ENCODE measurements around the gene DIP2C. TPM values are rescaled to one million over a fixed set of nuclear protein-coding genes. Genes with fewer than 3 reads are reported as not detected.

Gene DIP2C
- total and polyA plus RNA-seq, 2 donors, result 21.0 to 24.3 TPM

DNA sequence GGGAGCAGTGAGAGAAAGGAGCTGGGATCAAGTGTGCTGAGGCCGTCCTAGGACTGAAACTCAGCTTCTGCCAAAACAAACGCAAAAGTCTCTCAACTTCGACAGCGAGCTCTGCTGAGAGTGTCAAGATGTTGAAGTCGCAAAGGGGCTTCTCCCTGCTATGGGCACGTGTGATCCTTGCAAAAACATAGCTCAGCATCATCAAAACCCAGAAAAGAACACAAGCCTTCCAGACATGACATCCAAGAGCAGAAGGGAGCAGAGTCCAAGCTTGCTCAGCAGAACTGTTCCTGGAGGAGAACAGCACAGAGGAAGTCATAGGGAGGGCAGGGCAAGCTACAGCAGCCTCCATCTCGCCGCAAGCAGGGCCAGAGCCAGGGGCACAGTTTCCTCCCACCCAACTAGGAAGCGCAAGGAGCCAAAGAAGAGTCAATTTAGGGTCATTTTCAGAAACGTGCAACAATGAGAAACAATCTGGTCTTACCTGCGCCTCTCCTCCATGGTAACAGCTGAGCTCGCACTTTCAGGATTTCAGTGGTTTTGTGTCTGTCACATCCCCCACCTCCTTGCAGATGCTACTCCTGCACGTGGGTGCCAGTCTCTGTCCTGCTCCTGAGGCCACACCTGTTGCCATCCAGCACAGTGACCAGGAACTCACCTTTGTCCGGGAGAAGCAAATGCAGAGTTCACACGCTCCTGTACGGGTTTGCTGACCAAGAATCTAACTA is 113.9 kb downstream of the DIP2C start:
- Histone ChIP-seq H3K36me3 (ENCODE audit: insufficient read depth) (no peaks in the 10 kb centered on the region), H3K4me1 (ENCODE audit: insufficient read depth) (no peaks in the 10 kb centered on the region), H3K4me3 (ENCODE audit: low read depth, low read length) (no peak overlapping the region), H3K27ac (ENCODE audit: low read depth) (no peak overlapping the region)
- DNase-seq (ENCODE audit: extremely low spot score), result no peak
- WGBS, result 66% methylated on average over 16 of the region's 16 CpGs

- WGBS, result 83% methylated on average over 12 of the region's 12 CpGs
- no peaks in the 10 kb centered on the region for H3K4me1 ChIP-seq (ENCODE audit: insufficient read depth)
- H3K36me3 ChIP-seq (ENCODE audit: insufficient read depth), result no peaks in the 10 kb centered on the region
- H3K27ac ChIP-seq (ENCODE audit: low read depth), result no peak overlapping the region
- H3K4me3 ChIP-seq (ENCODE audit: low read depth, low read length), result no peak overlapping the region
- DNase-seq (ENCODE audit: extremely low spot score), result no peak
Observed at GRCh38 chr10:572696-573095, 116.8 kb downstream of the DIP2C start.

- WGBS, result 63% methylated on average over 21 of the region's 21 CpGs
- H3K4me3 ChIP-seq (ENCODE audit: low read depth, low read length), result no peak overlapping the region
- no peaks in the 10 kb centered on the region for H3K36me3 ChIP-seq (ENCODE audit: insufficient read depth)
- no peak for DNase-seq (ENCODE audit: extremely low spot score)
- H3K4me1 ChIP-seq (ENCODE audit: insufficient read depth), result no peaks in the 10 kb centered on the region
- H3K27ac ChIP-seq (ENCODE audit: low read depth), result no peak overlapping the region
Observed at GRCh38 chr10:571688-572451, 117.6 kb downstream of the DIP2C start.

GRCh38 chr10:571166-571565 is 118.3 kb downstream of the DIP2C start:
- no peaks in the 10 kb centered on the region for H3K4me1 ChIP-seq (ENCODE audit: insufficient read depth)
- WGBS, result 79% methylated on average over 13 of the region's 13 CpGs
- H3K27ac ChIP-seq (ENCODE audit: low read depth), result no peak overlapping the region
- no peaks in the 10 kb centered on the region for H3K36me3 ChIP-seq (ENCODE audit: insufficient read depth)
- no peak overlapping the region for H3K4me3 ChIP-seq (ENCODE audit: low read depth, low read length)
- no peak for DNase-seq (ENCODE audit: extremely low spot score)

DNA sequence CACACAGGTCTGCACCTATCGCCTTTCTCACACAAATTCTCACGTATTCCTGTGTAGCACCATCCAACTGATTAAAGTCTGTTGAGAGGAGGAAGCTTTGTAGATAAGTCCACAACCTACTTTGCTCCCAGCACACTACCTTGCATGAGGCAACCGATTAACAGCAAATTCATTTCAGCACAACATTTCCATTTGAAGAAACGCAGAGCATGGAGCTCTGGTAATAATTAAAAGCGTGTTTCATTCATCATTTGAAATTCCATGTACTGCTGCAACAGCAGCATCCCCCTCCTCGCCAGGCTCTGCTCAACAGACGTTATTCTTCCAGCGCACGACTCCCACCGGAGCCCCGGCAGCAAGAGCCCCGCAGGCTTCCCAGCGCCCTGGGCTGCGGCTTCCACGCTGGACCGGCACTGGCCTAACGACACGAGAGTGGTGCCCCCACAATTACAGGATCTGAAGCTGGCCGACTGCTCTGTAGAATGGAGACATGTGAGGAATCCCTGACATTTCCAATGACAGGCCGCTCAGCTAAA is 118.8 kb downstream of the DIP2C start:
- no peaks in the 10 kb centered on the region for H3K4me1 ChIP-seq (ENCODE audit: insufficient read depth)
- no peak overlapping the region for H3K27ac ChIP-seq (ENCODE audit: low read depth)
- no peaks in the 10 kb centered on the region for H3K36me3 ChIP-seq (ENCODE audit: insufficient read depth)
- H3K4me3 ChIP-seq (ENCODE audit: low read depth, low read length), result no peak overlapping the region
- WGBS, result 88% methylated on average over 20 of the region's 20 CpGs
- no peak for DNase-seq (ENCODE audit: extremely low spot score)

- Histone ChIP-seq H3K4me1 (ENCODE audit: insufficient read depth) (no peaks in the 10 kb centered on the region), H3K27ac (ENCODE audit: low read depth) (no peak overlapping the region)
Observed at GRCh38 chr10:569961-570627, 119.4 kb downstream of the DIP2C start.

DNA sequence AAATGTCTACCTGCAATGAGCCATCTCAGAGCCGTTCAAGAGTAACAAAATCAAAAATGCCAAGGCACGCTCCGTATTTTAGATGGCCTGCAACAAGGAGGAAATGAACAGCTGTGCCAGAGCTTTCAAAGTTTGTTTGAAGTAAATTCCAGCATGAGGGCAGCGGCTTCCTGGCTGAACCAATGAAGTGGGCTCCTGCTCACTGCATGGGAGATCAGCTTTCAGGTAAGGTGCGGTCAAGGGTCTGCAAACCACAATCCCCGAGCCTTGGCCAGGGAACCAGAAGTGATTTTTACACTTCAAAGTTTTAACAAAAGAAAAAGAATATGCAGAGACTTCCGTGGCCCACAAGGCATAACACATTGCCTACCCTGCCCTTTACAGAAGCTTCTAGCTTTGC is 120.6 kb downstream of the DIP2C start:
- no peak overlapping the region for H3K27ac ChIP-seq (ENCODE audit: low read depth)
- H3K4me3 ChIP-seq (ENCODE audit: low read depth, low read length), result no peak overlapping the region
- 98% methylated on average over 7 of the region's 7 CpGs for WGBS
- no peak for DNase-seq (ENCODE audit: extremely low spot score)
- no peaks in the 10 kb centered on the region for H3K4me1 ChIP-seq (ENCODE audit: insufficient read depth)
- no peaks in the 10 kb centered on the region for H3K36me3 ChIP-seq (ENCODE audit: insufficient read depth)

More at GRCh38 chr10:569961-570627, 119.4 kb downstream of the DIP2C start:
- no peak for DNase-seq (ENCODE audit: extremely low spot score)
- 93% methylated on average over 7 of the region's 7 CpGs for WGBS
- Histone ChIP-seq H3K36me3 (ENCODE audit: insufficient read depth) (no peaks in the 10 kb centered on the region), H3K4me3 (ENCODE audit: low read depth, low read length) (no peak overlapping the region)

DNA sequence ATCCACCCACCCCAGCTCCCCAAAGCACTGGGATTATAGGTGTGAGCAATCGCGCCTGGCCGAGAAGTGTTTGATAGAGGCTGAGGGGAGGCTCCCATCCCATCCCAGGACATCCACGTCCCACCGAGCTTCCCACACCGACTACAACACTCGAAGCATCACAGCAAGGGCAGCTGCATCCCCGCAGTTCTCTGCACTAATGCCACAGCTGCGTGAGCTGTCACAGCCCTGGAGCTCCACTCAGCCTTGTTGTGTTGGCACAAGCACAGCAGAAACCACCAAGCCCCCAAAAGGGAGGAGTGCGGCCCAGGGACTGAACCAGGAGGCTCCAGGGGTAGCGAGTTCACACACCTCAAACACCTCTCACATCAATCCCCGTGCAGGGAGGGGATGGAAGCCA is 121.6 kb downstream of the DIP2C start:
- no peak for DNase-seq (ENCODE audit: extremely low spot score)
- 92% methylated on average over 12 of the region's 12 CpGs for WGBS

GRCh38 chr10:566241-566885 is 123.1 kb downstream of the DIP2C start:
- Histone ChIP-seq H3K4me3 (ENCODE audit: low read depth, low read length) (no peak overlapping the region), H3K36me3 (ENCODE audit: insufficient read depth) (no peaks in the 10 kb centered on the region), H3K4me1 (ENCODE audit: insufficient read depth) (no peaks in the 10 kb centered on the region), H3K27ac (ENCODE audit: low read depth) (no peak overlapping the region)
- WGBS, result 95% methylated on average over 22 of the region's 22 CpGs
- DNase-seq (ENCODE audit: extremely low spot score), result no peak

More for the DNA sequence above, 121.6 kb downstream of the DIP2C start:
- Histone ChIP-seq H3K36me3 (ENCODE audit: insufficient read depth) (no peaks in the 10 kb centered on the region), H3K4me3 (ENCODE audit: low read depth, low read length) (no peak overlapping the region), H3K4me1 (ENCODE audit: insufficient read depth) (no peaks in the 10 kb centered on the region), H3K27ac (ENCODE audit: low read depth) (no peak overlapping the region)

- 87% methylated on average over 13 of the region's 13 CpGs for WGBS
- no peak for DNase-seq (ENCODE audit: extremely low spot score)
Observed at GRCh38 chr10:565676-566075, 123.8 kb downstream of the DIP2C start.

DNA sequence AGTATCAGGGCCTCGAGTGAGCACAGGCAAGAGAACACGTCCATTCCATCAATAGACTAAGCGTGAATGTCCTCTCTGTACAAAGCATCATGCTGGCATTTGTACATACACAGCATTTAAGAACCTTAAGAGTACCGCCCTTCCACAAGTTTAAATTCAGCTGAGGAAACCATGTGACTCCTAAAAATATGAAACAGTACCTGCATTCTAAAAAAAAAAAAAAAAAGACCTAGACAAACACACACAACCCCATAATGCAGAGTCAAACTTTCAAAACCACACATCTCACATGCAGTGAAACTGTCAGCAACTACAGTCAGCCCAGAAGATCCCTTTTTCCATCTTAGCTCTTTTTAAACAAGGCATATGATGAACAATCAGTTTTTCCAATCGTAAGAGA is 124.3 kb downstream of the DIP2C start:
- DNase-seq (ENCODE audit: extremely low spot score), result no peak
- WGBS, result 94% methylated on average over 5 of the region's 5 CpGs
- no peaks in the 10 kb centered on the region for H3K4me1 ChIP-seq (ENCODE audit: insufficient read depth)

More at GRCh38 chr10:565676-566075, 123.8 kb downstream of the DIP2C start:
- Histone ChIP-seq H3K4me3 (ENCODE audit: low read depth, low read length) (no peak overlapping the region), H3K4me1 (ENCODE audit: insufficient read depth) (no peaks in the 10 kb centered on the region), H3K27ac (ENCODE audit: low read depth) (no peak overlapping the region), H3K36me3 (ENCODE audit: insufficient read depth) (no peaks in the 10 kb centered on the region)

GRCh38 chr10:563827-564226 is 125.6 kb downstream of the DIP2C start:
- no peak overlapping the region for H3K27ac ChIP-seq (ENCODE audit: low read depth)
- no peak for DNase-seq (ENCODE audit: extremely low spot score)
- no peaks in the 10 kb centered on the region for H3K4me1 ChIP-seq (ENCODE audit: insufficient read depth)
- no peak overlapping the region for H3K4me3 ChIP-seq (ENCODE audit: low read depth, low read length)
- no peaks in the 10 kb centered on the region for H3K36me3 ChIP-seq (ENCODE audit: insufficient read depth)
- WGBS, result 97% methylated on average over 5 of the region's 5 CpGs

More for the DNA sequence above, 124.3 kb downstream of the DIP2C start:
- Histone ChIP-seq H3K4me3 (ENCODE audit: low read depth, low read length) (no peak overlapping the region), H3K27ac (ENCODE audit: low read depth) (no peak overlapping the region), H3K36me3 (ENCODE audit: insufficient read depth) (no peaks in the 10 kb centered on the region)

- Histone ChIP-seq H3K27ac (ENCODE audit: low read depth) (no peak overlapping the region), H3K4me1 (ENCODE audit: insufficient read depth) (no peaks in the 10 kb centered on the region), H3K36me3 (ENCODE audit: insufficient read depth) (no peaks in the 10 kb centered on the region), H3K4me3 (ENCODE audit: low read depth, low read length) (no peak overlapping the region)
- 82% methylated on average over 4 of the region's 4 CpGs for WGBS
- no peak for DNase-seq (ENCODE audit: extremely low spot score)
Observed at GRCh38 chr10:562142-562541, 127.3 kb downstream of the DIP2C start.

Data from urinary bladder (tissue), 4 donors.